GM21390 (cell line): Measurements from ENCODE around the gene TP53RK.

Source experiments
- ATAC-seq: cut with Tn5 transposase; IDR thresholded peaks from one replicate; pipeline ENCODE4 v1.9.1; 2021; ENCODE audit not compliant: unreplicated experiment

Gene TP53RK

GRCh38 chr20:46708172-46708860 is 19.1 kb upstream of the TP53RK start:
- no peak for ATAC-seq

- ATAC-seq: no peak
Observed at GRCh38 chr20:46706242-46706641, 17.0 kb upstream of the TP53RK start.

GRCh38 chr20:46705378-46705729 is 16.1 kb upstream of the TP53RK start:
- ATAC-seq: no peak

- no peak for ATAC-seq
Observed at GRCh38 chr20:46704714-46705377, 15.6 kb upstream of the TP53RK start.

- no peak for ATAC-seq
Observed at GRCh38 chr20:46703435-46703834, 14.2 kb upstream of the TP53RK start.

- ATAC-seq: no peak
Observed at GRCh38 chr20:46702447-46703203, 13.4 kb upstream of the TP53RK start.

- ATAC-seq: no peak
Observed at GRCh38 chr20:46701986-46702385, 12.7 kb upstream of the TP53RK start.

- no peak for ATAC-seq
Observed at GRCh38 chr20:46701556-46701955, 12.3 kb upstream of the TP53RK start.

GRCh38 chr20:46701057-46701456 is 11.8 kb upstream of the TP53RK start:
- ATAC-seq: no peak

- no peak for ATAC-seq
Observed at GRCh38 chr20:46700481-46700880, 11.2 kb upstream of the TP53RK start.

- no peak for ATAC-seq
Observed at GRCh38 chr20:46699651-46700359, 10.6 kb upstream of the TP53RK start.

- no peak for ATAC-seq
Observed at GRCh38 chr20:46698788-46699187, 9.5 kb upstream of the TP53RK start.

- ATAC-seq: no peak
Observed at GRCh38 chr20:46696791-46697279, 7.6 kb upstream of the TP53RK start.

GRCh38 chr20:46695892-46696291 is 6.6 kb upstream of the TP53RK start:
- no peak for ATAC-seq

GRCh38 chr20:46694484-46694883 is 5.2 kb upstream of the TP53RK start:
- no peak for ATAC-seq

- ATAC-seq: no peak
Observed at GRCh38 chr20:46691196-46691595, 2.0 kb upstream of the TP53RK start.

- no peak for ATAC-seq
Observed at GRCh38 chr20:46690219-46691106, 1.2 kb upstream of the TP53RK start.

- ATAC-seq: no peak
Observed at GRCh38 chr20:46689754-46690085, 476 bp upstream of the TP53RK start.

- no peak for ATAC-seq
Observed at GRCh38 chr20:46688151-46689081, 828 bp downstream of the TP53RK start.
